HCT116 (cell line): ENCODE data around the gene NTSR1. TPM values are rescaled to one million over a fixed set of nuclear protein-coding genes. Genes with fewer than 3 reads are reported as not detected.
A peak's percentile ranks its signal among the peaks of the same experiment; 100 is the strongest.

Experiments used
- ATAC-seq: fragments of 200-7000 bp; cut with Tn5 transposase; 2 replicates; pipeline ENCODE4 v1.9.1; 2020; ENCODE audit warnings: mild to moderate bottlenecking, moderate library complexity
- BruUV-seq: library from RNA; stranded (reverse); fragments of 400-500 nt; replicated peaks from 2 replicates; lab custom pipeline; 2021; lab: Mats Ljungman, UMichigan
- CTCF ChIA-PET: fragments of 300-600 bp; sonication (Branson Sonifier 250); formaldehyde crosslinking; loops from one replicate; lab custom pipeline; 2021; ENCODE audit warnings: antibody characterized with exemption; lab: Charles Lee
- POLR2A ChIA-PET: fragments of 300-600, 350-600 bp; sonication (Branson Sonifier 250); formaldehyde crosslinking; loops from one replicate; lab custom pipeline; 2021; ENCODE audit warnings: antibody characterized with exemption; lab: Charles Lee
- RAD21 ChIA-PET, 2 experiments: fragments of 300-600 bp; sonication (Branson Sonifier 250); formaldehyde crosslinking; loops; one replicate each; lab custom pipeline; 2023; ENCODE audit warnings: low total read pairs in 2 of 2; ENCODE audit not compliant: uncharacterized antibody in 2 of 2, unreplicated experiment in 2 of 2, low non-redundant PET in 1 of 2; lab: Charles Lee
- DNase-seq: peaks from one replicate; pipeline ENCODE4 v3.0.0-alpha.2; 2010; ENCODE audit warnings: low read depth, low spot score
- H2AFZ ChIP-seq: fragments of 200-600 bp; shearing (Covaris generic), sonication (generic); 2 replicates; pipeline ENCODE4 v1.6.1; 2017; ENCODE audit warnings: low read depth, mixed run types, mixed read lengths, antibody characterized with exemption, low read length; ENCODE audit not compliant: poor library complexity, severe bottlenecking
- H3K27ac ChIP-seq: 2 replicates; pipeline ENCODE4 v1.5.1; 2012; ENCODE audit warnings: low read depth, low read length
- H3K27me3 ChIP-seq: fragments of 200-600 bp; sonication (generic); 2 replicates; pipeline ENCODE4 v1.6.1; 2016; ENCODE audit warnings: mixed run types, low read length, mixed read lengths; ENCODE audit not compliant: insufficient read depth
- H3K36me3 ChIP-seq, 2 experiments: fragments of 200-500 bp in 1 of 2; fragments of 200-600 bp in 1 of 2; sonication (Bioruptor generic) in 1 of 2; sonication (generic) in 1 of 2; 2 replicates each; pipeline versions ENCODE4 v1.5.1 to v1.6.1; 2014 to 2016; ENCODE audit warnings: low read length in 2 of 2, inconsistent platforms in 1 of 2, mixed read lengths in 1 of 2, mixed run types in 1 of 2; ENCODE audit not compliant: insufficient read depth in 2 of 2, control insufficient read depth in 1 of 2
- H3K4me1 ChIP-seq, 2 experiments: fragments of 200-600 bp in 1 of 2; sonication (generic) in 1 of 2; 2 replicates each; pipeline versions ENCODE4 v1.5.1 to v1.6.1; 2012 to 2017; ENCODE audit warnings: low read length in 2 of 2, inconsistent platforms in 1 of 2, mild to moderate bottlenecking in 1 of 2, mixed read lengths in 1 of 2, mixed run types in 1 of 2, moderate library complexity in 1 of 2; ENCODE audit not compliant: insufficient read depth in 2 of 2, control insufficient read depth in 1 of 2
- H3K4me2 ChIP-seq: fragments of 200-600 bp; sonication (generic); 2 replicates; pipeline ENCODE4 v1.6.1; 2017; ENCODE audit warnings: mixed run types, low read length, mixed read lengths
- H3K4me3 ChIP-seq, 2 experiments: fragments of 200-600 bp in 1 of 2; sonication (generic) in 1 of 2; replicated peaks in 1 of 2; 2 replicates each; pipeline ENCODE4 v1.5.1; 2011 to 2016; ENCODE audit warnings: low read length in 2 of 2, control low read depth in 1 of 2, low read depth in 1 of 2, mild to moderate bottlenecking in 1 of 2, mixed read lengths in 1 of 2, mixed run types in 1 of 2
- H3K79me2 ChIP-seq: fragments of 200-600 bp; sonication (generic); 2 replicates; pipeline ENCODE4 v1.6.1; 2017; ENCODE audit warnings: mild to moderate bottlenecking, mixed run types, low read length, moderate library complexity, mixed read lengths; ENCODE audit not compliant: insufficient read depth
- H3K9ac ChIP-seq: fragments of 200-600 bp; sonication (generic); 2 replicates; pipeline ENCODE4 v1.6.1; 2016; ENCODE audit warnings: low read length, mixed read lengths
- H3K9me2 ChIP-seq: fragments of 200-600 bp; sonication (generic), shearing (Covaris generic); 2 replicates; pipeline ENCODE4 v1.6.1; 2017; ENCODE audit warnings: mixed run types, mild to moderate bottlenecking, moderate library complexity; ENCODE audit not compliant: insufficient read depth
- H3K9me3 ChIP-seq, 2 experiments: fragments of 200-500 bp in 1 of 2; fragments of 200-600 bp in 1 of 2; sonication (Bioruptor generic) in 1 of 2; sonication (generic) in 1 of 2; 2 replicates each; pipeline ENCODE4 v1.6.1; 2014 to 2017; ENCODE audit warnings: low read length in 2 of 2, mixed read lengths in 2 of 2, inconsistent platforms in 1 of 2, low read depth in 1 of 2, mild to moderate bottlenecking in 1 of 2, mixed run types in 1 of 2, moderate library complexity in 1 of 2; ENCODE audit not compliant: control insufficient read depth in 1 of 2, insufficient read depth in 1 of 2
- H4K20me1 ChIP-seq: fragments of 200-600 bp; sonication (generic), shearing (Covaris generic); 2 replicates; pipeline ENCODE4 v1.6.1; 2017; ENCODE audit warnings: mixed run types, mild to moderate bottlenecking, moderate library complexity; ENCODE audit not compliant: insufficient read depth
- EZH2 ChIP-seq: fragments of 200-600 bp; sonication (generic); IDR thresholded peaks from 2 replicates; pipeline ENCODE4 v1.6.1; 2017; ENCODE audit warnings: antibody characterized with exemption, mixed run types
- JUND ChIP-seq: IDR thresholded peaks from 2 replicates; pipeline ENCODE4 v1.6.1; 2012
- POLR2AphosphoS5 ChIP-seq: IDR thresholded peaks from 2 replicates; pipeline ENCODE4 v1.6.1; 2011; ENCODE audit warnings: mild to moderate bottlenecking, low read depth, low read length, moderate library complexity
- SIN3A ChIP-seq: IDR thresholded peaks from 2 replicates; pipeline ENCODE4 v1.6.1; 2012; ENCODE audit warnings: low read depth
- SP1 ChIP-seq: IDR thresholded peaks from 2 replicates; pipeline ENCODE4 v1.6.1; 2012; ENCODE audit warnings: low read depth
- SRF ChIP-seq: IDR thresholded peaks from 2 replicates; pipeline ENCODE4 v1.6.1; 2012; ENCODE audit warnings: low read depth
- ZFX ChIP-seq: fragments of 450-650 bp; IDR thresholded peaks from 2 replicates; pipeline ENCODE4 v1.6.1; 2017
- intact Hi-C: fragments of 100-400 bp; cut with micrococcal nuclease; formaldehyde crosslinking; loops from 2 replicates; pipeline ENCODE4 v1.10.0; 2022
- total RNA-seq: library from RNA; stranded (reverse); gene quantifications from one replicate; pipeline ENCODE4 v1.2.1, GENCODE V29; 2021; ENCODE audit not compliant: unreplicated experiment
- TF ChIP-seq, protein P1 (sequence below): IDR thresholded peaks from 2 replicates; pipeline ENCODE4 v1.6.1; 2012
- TF ChIP-seq, protein P2 (sequence below): IDR thresholded peaks from 2 replicates; pipeline ENCODE4 v1.6.1; 2011; ENCODE audit warnings: mild to moderate bottlenecking, low read length, moderate library complexity; ENCODE audit not compliant: insufficient replicate concordance; ENCODE audit errors: extremely low read depth
- TF ChIP-seq, protein P3 (sequence below), 3 experiments: fragments of 200-600 bp in 1 of 3; sonication (generic) in 1 of 3; IDR thresholded peaks in 2 of 3; conservative IDR thresholded peaks in 1 of 3; 2 replicates each; pipeline ENCODE4 v1.5.1; 2012 to 2017; ENCODE audit warnings: low read depth in 2 of 3, low read length in 2 of 3, antibody characterized with exemption in 1 of 3, borderline replicate concordance in 1 of 3, control low read depth in 1 of 3, mild to moderate bottlenecking in 1 of 3, mixed read lengths in 1 of 3, mixed run types in 1 of 3, moderate library complexity in 1 of 3; ENCODE audit not compliant: insufficient read depth in 1 of 3

NTSR1 gene
- total RNA-seq, 1 experiment from 2014 or later, result 187 TPM

DNA sequence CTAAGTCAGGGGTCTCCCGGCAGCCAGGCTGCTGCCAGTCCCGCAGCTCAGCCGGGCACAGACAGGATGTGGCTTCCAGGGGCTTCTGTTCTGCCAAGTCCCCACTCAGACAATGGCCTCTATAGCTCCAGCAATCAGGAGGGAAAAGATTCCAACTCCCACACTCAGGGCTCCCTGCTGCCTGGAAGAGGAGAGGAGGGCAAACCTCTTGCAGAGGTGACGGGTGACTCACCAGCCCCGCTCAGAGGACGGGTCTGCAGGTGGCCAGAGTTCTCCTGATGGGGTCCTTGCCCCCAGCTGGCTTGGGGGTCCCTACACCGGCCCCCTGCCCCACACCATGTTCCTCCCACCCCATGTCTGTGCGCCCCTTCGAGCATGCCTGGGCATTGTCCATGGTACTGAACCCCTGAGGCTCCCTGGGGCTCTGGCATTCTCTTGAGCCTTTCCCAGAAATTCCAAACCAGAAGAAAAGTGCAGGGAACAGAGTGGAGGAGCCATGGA is 32.6 kb downstream of the NTSR1 start:
- Histone ChIP-seq H3K79me2 (peaks cover 85% of the 10 kb centered on the region), H3K27me3 (no peaks in the 10 kb centered on the region), H2AFZ (no peak overlapping the region), H3K9me3 (no peaks in the 10 kb centered on the region), H3K27ac (peak overlapping the region; percentile 100), H3K4me2 (peak overlapping the region; percentile 77), H4K20me1 (no peaks in the 10 kb centered on the region), H3K9me2 (no peaks in the 10 kb centered on the region), H3K36me3 (peaks cover 7 to 60% of the 10 kb centered on the region in 2 experiments; a peak in 2 of 4 replicates), H3K9ac (peak overlapping the region; percentile 71), H3K4me1 (peaks cover 58 to 92% of the 10 kb centered on the region in 2 experiments), H3K4me3 (0 out of 4 replicates have a peak overlapping the region, but pooled peaks of 1 of the 2 experiments have one; percentile 7)
- TF ChIP-seq JUND (no peak), EZH2 (no peak), ZFX (no peak), SIN3A (no peak), SRF (no peak), SP1 (no peak), POLR2AphosphoS5 (no peak; the same call in 1 of the 2 replicates)
- TF ChIP-seq, protein P1, sequence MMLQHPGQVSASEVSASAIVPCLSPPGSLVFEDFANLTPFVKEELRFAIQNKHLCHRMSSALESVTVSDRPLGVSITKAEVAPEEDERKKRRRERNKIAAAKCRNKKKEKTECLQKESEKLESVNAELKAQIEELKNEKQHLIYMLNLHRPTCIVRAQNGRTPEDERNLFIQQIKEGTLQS, result no peak
- TF ChIP-seq, protein P2, sequence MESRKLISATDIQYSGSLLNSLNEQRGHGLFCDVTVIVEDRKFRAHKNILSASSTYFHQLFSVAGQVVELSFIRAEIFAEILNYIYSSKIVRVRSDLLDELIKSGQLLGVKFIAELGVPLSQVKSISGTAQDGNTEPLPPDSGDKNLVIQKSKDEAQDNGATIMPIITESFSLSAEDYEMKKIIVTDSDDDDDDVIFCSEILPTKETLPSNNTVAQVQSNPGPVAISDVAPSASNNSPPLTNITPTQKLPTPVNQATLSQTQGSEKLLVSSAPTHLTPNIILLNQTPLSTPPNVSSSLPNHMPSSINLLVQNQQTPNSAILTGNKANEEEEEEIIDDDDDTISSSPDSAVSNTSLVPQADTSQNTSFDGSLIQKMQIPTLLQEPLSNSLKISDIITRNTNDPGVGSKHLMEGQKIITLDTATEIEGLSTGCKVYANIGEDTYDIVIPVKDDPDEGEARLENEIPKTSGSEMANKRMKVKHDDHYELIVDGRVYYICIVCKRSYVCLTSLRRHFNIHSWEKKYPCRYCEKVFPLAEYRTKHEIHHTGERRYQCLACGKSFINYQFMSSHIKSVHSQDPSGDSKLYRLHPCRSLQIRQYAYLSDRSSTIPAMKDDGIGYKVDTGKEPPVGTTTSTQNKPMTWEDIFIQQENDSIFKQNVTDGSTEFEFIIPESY, result no peak
- TF ChIP-seq, protein P3, sequence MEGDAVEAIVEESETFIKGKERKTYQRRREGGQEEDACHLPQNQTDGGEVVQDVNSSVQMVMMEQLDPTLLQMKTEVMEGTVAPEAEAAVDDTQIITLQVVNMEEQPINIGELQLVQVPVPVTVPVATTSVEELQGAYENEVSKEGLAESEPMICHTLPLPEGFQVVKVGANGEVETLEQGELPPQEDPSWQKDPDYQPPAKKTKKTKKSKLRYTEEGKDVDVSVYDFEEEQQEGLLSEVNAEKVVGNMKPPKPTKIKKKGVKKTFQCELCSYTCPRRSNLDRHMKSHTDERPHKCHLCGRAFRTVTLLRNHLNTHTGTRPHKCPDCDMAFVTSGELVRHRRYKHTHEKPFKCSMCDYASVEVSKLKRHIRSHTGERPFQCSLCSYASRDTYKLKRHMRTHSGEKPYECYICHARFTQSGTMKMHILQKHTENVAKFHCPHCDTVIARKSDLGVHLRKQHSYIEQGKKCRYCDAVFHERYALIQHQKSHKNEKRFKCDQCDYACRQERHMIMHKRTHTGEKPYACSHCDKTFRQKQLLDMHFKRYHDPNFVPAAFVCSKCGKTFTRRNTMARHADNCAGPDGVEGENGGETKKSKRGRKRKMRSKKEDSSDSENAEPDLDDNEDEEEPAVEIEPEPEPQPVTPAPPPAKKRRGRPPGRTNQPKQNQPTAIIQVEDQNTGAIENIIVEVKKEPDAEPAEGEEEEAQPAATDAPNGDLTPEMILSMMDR (IDR thresholded peaks at IDR 0.05 in 2 of 3, conservative IDR thresholded peaks at IDR 0.05 in 1 of 3; ENCODE audit: borderline replicate concordance in 1 of 3, insufficient read depth in 1 of 3, low read depth in 2 of 3, low read length in 2 of 3), result no peak
- DNase-seq (no peak), ATAC-seq (no peak)
- no TSS peak for BruUV-seq
- RAD21 ChIA-PET, result no interaction called here
- POLR2A ChIA-PET, result interaction anchor here (1.4 to 2.6 kb wide), 2 partner anchors 18 to 33 kb away, joined by 3 to 12 read pairs; partner anchors contain the start of gene NTSR1
- CTCF ChIA-PET, result no interaction called here
- intact Hi-C loops, result loop anchor here (2.0 kb wide), 1 partner anchor 72 kb away; no protein-coding TSS in a partner anchor
